Heart right ventricle (tissue), 16 donors: Measurements from ENCODE around the gene MAP2K5. TPM values are rescaled to one million over a fixed set of nuclear protein-coding genes. Genes with fewer than 3 reads are reported as not detected.
A peak's percentile ranks its signal among the peaks of the same experiment; 100 is the strongest.

Experiments
- ATAC-seq, 8 donors: fragments of 200-7000 bp; cut with Tn5 transposase; one replicate each; pipeline ENCODE4 v1.9.1; 2020; ENCODE audit warnings: mild to moderate bottlenecking in 8 of 8, moderate library complexity in 8 of 8, moderate number of reproducible peaks in 1 of 8
- DNase-seq, 2 donors: peaks; one replicate each; pipeline ENCODE4 v3.0.0-alpha.2; 2020
- H3K27ac ChIP-seq, 10 donors: fragments of 200-600 bp; sonication (generic) in 2 of 10; one replicate each; pipeline versions ENCODE4 v1.5.0 to v1.8.0; 2020 to 2022; ENCODE audit warnings: mild to moderate bottlenecking in 3 of 10
- H3K27me3 ChIP-seq, 7 donors: fragments of 200-600 bp; one replicate each; pipeline ENCODE4 v1.8.0; 2021 to 2022; ENCODE audit warnings: mild to moderate bottlenecking in 2 of 7
- H3K36me3 ChIP-seq, 9 donors: fragments of 200-600 bp; sonication (generic) in 1 of 9; one replicate each; pipeline versions ENCODE4 v1.5.0 to v1.8.0; 2020 to 2022; ENCODE audit warnings: mild to moderate bottlenecking in 2 of 9
- H3K4me1 ChIP-seq, 9 donors: fragments of 200-600 bp; sonication (generic) in 1 of 9; one replicate each; pipeline versions ENCODE4 v1.5.0 to v1.8.0; 2020 to 2022; ENCODE audit warnings: mild to moderate bottlenecking in 4 of 9
- H3K4me3 ChIP-seq, 10 donors: fragments of 200-600 bp; sonication (generic) in 2 of 10; one replicate each; pipeline versions ENCODE4 v1.5.0 to v1.8.0; 2020 to 2022; ENCODE audit warnings: mild to moderate bottlenecking in 7 of 10, moderate library complexity in 2 of 10
- H3K9me3 ChIP-seq, 11 donors: fragments of 200-600 bp in 10 of 11; sonication (generic) in 2 of 11; one replicate each; pipeline versions ENCODE4 v1.5.0 to v1.8.0; 2013 to 2022; ENCODE audit warnings: mild to moderate bottlenecking in 2 of 11, control low read depth in 1 of 11, moderate library complexity in 1 of 11
- WGBS, 2 donors: extraction: QIAGEN DNeasy Blood & Tissue Kit; methylation state at CpG; one replicate each; pipeline ENCODE4 v1.1.7; 2013; ENCODE audit warnings: inconsistent platforms in 1 of 2; 5-methylcytosine and 5-hydroxymethylcytosine counted together
- intact Hi-C, 10 donors: fragments of 100-400 bp; cut with DNase I; formaldehyde crosslinking; loops; one replicate each; pipeline versions ENCODE4 v1.11.1 to v1.14.2; 2022
- long read RNA-seq, 3 donors: library from polyadenylated mRNA; unstranded; transcript quantifications; one replicate each; pipeline ENCODE4 v2.0.0, GENCODE V29; 2020 to 2021
- polyA plus RNA-seq, 2 donors: library from polyadenylated mRNA; stranded (reverse); fragments of 200-250 nt; gene quantifications; one replicate each; pipeline ENCODE4 v1.2.3, GENCODE V29; 2013
- total RNA-seq, 10 donors: library from RNA; stranded (reverse); fragmentation: NEBNext Ultra II Directional in 3 of 10; extraction: Animal tissue kit (Norgen Biotek cat#: 25700) in 3 of 10; gene quantifications; one replicate each; pipeline versions ENCODE4 v1.2.1 to v1.2.4, GENCODE V29; 2021 to 2023
- TF ChIP-seq, protein P1 (sequence below), 9 donors: fragments of 200-600 bp; sonication (generic) in 2 of 9; IDR thresholded peaks; one replicate each; pipeline versions ENCODE4 v1.5.0 to v1.8.0; 2021 to 2022; ENCODE audit warnings: antibody characterized with exemption in 9 of 9, mild to moderate bottlenecking in 5 of 9, moderate library complexity in 1 of 9
- donor health status: Arrhythmogenic right ventricular cardiomyopathy.
- donor health status: ischemic (EF 13 %, LVEDD 7.1; RV severe dilation, severe dysfunction).
- donor health status: healthy with polysubstance abuse.
- donor health status: DM: no; HTN: yes; CAD: no.
- donor health status: DM: no; HTN: no; CAD: no.
- donor health status: ischemic (EF 25% LVEDD 6.9; RV normal size, moderate dysfunction).
- donor health status: ischemic (EF 25% LVEDD 5.7; RV mildly dilated, moderate dysfunction).
- donor health status: healthy.
- donor health status: DM: yes; HTN: yes; CAD: no.
- donor health status: Ischemic cardiomyopathy.
- donor health status: ischemic (EF 35%, LVEDD 5.7; RV mildly dilated, moderate dysfunction).
- donor health status: nonischemic (EF 11% LVEDD 7.7; RV severe dilation, severe dysfunction).
- donor health status: DM: yes; HTN: yes; CAD: no.
- donor health status: PGD.
- donor health status: ischemic (EF 29% LVEDD 5.4; RV normal size, mild dysfunction).
- donor health status: nonischemic (EF 23%, LVEDD 6.1; RV moderate dilation, normal function).

The MAP2K5 gene
- total RNA-seq (10 to 100 TPM; 14.4 to 34.3 (median 21.4) TPM), polyA plus RNA-seq (10 to 100 TPM in 1 of 2 donors, 1 to 10 TPM in 1; 7.7 to 12.6 TPM)
- long read RNA-seq, donor 1, transcript MAP2K5-201 (22 exons, 2,347 nt): major isoform, 10 of 15 reads
- long read RNA-seq, donor 1, partial matches to known transcripts: 1 of 15 reads
- long read RNA-seq, donor 1, other reads (novel, unspliced or antisense): 2 of 15 reads
- long read RNA-seq, donor 2, transcript MAP2K5-201 (22 exons, 2,347 nt): major isoform, 11 of 21 reads
- long read RNA-seq, donor 2, partial matches to known transcripts: 1 of 21 reads
- long read RNA-seq, donor 2, other reads (novel, unspliced or antisense): 7 of 21 reads
- long read RNA-seq, donor 3, transcript MAP2K5-204 (21 exons, 1,689 nt): minor isoform, 5 of 71 reads
- long read RNA-seq, donor 3, transcript MAP2K5-201 (22 exons, 2,347 nt): major isoform, 46 of 71 reads
- long read RNA-seq, donor 3, partial matches to known transcripts: 3 of 71 reads
- long read RNA-seq, donor 3, other reads (novel, unspliced or antisense): 14 of 71 reads

GRCh38 chr15:67542420-67543347 lies at the start of gene MAP2K5:
TSS of gene MAP2K5 (plus strand) at chr15:67542703. CDS start at chr15:67543336, 633 bp downstream.
- peak; percentile 89 to 98 (median 95) for ATAC-seq
- no peaks in the 10 kb centered on the region for H3K9me3 ChIP-seq
- H3K27me3 ChIP-seq: no peaks in the 10 kb centered on the region
- H3K36me3 ChIP-seq: peaks cover 0 to 23% (median 0%) of the 10 kb centered on the region in 9 donors
- peak; percentile 90 to 91 for DNase-seq
- H3K4me3 ChIP-seq: peak within 1 kb of the TSS; percentile 56 to 95 (median 84)
- TF ChIP-seq, protein P1, sequence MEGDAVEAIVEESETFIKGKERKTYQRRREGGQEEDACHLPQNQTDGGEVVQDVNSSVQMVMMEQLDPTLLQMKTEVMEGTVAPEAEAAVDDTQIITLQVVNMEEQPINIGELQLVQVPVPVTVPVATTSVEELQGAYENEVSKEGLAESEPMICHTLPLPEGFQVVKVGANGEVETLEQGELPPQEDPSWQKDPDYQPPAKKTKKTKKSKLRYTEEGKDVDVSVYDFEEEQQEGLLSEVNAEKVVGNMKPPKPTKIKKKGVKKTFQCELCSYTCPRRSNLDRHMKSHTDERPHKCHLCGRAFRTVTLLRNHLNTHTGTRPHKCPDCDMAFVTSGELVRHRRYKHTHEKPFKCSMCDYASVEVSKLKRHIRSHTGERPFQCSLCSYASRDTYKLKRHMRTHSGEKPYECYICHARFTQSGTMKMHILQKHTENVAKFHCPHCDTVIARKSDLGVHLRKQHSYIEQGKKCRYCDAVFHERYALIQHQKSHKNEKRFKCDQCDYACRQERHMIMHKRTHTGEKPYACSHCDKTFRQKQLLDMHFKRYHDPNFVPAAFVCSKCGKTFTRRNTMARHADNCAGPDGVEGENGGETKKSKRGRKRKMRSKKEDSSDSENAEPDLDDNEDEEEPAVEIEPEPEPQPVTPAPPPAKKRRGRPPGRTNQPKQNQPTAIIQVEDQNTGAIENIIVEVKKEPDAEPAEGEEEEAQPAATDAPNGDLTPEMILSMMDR (IDR thresholded peaks at IDR 0.05): peak in 2 of 9 donors; percentile 6 to 15
- intact Hi-C loops: loop anchor here in 5 of 10 donors (1.0 to 5.0 kb wide), 3 partner anchors 20 to 295 kb away; partner anchors contain the start of gene C15orf61 (in 3 of the 5)
- 0 to 1% methylated on average over 83 to 89 of the region's 91 CpGs for WGBS, 2 donors
- H3K27ac ChIP-seq: peak within 1 kb of the TSS; percentile 81 to 94 (median 90)
- H3K4me1 ChIP-seq: peaks cover 5 to 30% (median 14%) of the 10 kb centered on the region in 9 donors

DNA sequence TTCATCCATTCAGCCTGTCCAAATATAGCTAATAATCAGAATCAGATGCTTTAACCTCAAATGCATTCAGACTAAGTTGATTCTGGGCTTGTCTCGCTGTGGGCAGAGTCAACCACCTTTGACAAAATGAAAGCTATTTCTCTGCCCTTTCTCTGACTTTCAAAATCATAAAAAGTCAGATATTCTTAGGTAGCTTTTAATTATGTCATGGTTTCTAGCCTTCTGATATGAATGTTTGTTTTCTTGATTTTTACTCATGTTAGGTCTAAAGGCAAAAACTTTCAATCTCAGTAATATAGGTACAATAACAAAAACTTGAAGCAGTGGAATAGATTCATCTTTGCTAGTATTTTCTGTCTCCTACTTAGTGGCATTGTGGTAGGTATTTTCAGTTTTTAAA lies 46.9 kb upstream of the MAP2K5 start:
- 97 to 100% methylated on average over 1 of the region's 1 CpG for WGBS, 2 donors
- intact Hi-C loops: no loop called here
- peaks cover 0 to 10% (median 0%) of the 10 kb centered on the region in 9 donors for H3K36me3 ChIP-seq

DNA sequence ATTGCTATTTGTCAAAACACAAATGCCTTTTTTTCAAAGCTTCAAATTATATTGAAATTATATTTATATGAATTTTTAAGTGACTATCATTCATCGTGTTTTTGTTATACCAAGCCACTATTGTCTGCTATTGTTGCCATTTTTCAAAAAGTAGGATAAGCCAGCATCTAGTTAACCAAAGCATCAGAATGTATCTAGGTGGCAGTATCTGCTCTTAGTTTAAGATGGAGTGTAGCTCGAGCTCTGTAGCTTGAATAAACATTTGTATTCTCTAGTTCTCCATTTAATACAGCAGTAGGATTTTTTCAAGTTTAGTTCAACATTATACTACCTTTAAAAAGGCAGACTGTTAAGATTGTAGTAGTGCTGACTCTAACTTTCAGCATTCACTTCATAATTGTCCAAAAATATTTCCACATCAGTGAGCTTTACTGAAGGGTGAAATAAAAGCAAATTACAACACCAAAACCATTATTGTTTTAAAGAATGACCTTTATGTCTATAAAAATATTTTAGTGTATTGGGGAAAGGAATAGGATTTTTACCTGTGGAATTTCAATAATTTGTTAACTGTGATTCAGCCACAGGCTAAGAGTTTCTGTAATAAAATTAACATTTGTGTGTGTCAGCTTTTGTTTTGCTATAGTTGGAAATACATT lies 41.2 kb upstream of the MAP2K5 start:
- intact Hi-C loops: loop anchor here in 2 of 10 donors (5.0 kb wide), 1 partner anchor 336 kb away; no protein-coding TSS in a partner anchor
- Histone ChIP-seq H3K27me3 (no peaks in the 10 kb centered on the region), H3K36me3 (no peaks in the 10 kb centered on the region), H3K4me1 (peaks cover 0 to 8% (median 0%) of the 10 kb centered on the region in 9 donors), H3K4me3 (peak overlapping the region in 2 of 10 donors; percentile 8), H3K9me3 (no peaks in the 10 kb centered on the region), H3K27ac (peak overlapping the region in 1 of 10 donors; percentile 4)
- WGBS, 2 donors: 34 to 40% methylated on average over 2 of the region's 2 CpGs
- DNase-seq (no peak), ATAC-seq (peak in 2 of 8 donors; percentile 61)
- TF ChIP-seq, protein P1 (IDR thresholded peaks at IDR 0.05): peak in 7 of 9 donors; percentile 9 to 57 (median 42)

More for the DNA sequence above, 46.9 kb upstream of the MAP2K5 start:
- no peak overlapping the region for H3K4me3 ChIP-seq
- H3K4me1 ChIP-seq: no peaks in the 10 kb centered on the region
- no peak for ATAC-seq
- no peak for DNase-seq
- TF ChIP-seq, protein P1 (IDR thresholded peaks at IDR 0.05): no peak
- H3K9me3 ChIP-seq: no peaks in the 10 kb centered on the region
- no peaks in the 10 kb centered on the region for H3K27me3 ChIP-seq
- H3K27ac ChIP-seq: no peak overlapping the region
